Measurements from ENCODE around the gene PER3. TPM values are rescaled to one million over a fixed set of nuclear protein-coding genes. Genes with fewer than 3 reads are reported as not detected.

The PER3 gene
- total RNA-seq = 1.6 and 2.1 TPM in 2 replicates

DNA sequence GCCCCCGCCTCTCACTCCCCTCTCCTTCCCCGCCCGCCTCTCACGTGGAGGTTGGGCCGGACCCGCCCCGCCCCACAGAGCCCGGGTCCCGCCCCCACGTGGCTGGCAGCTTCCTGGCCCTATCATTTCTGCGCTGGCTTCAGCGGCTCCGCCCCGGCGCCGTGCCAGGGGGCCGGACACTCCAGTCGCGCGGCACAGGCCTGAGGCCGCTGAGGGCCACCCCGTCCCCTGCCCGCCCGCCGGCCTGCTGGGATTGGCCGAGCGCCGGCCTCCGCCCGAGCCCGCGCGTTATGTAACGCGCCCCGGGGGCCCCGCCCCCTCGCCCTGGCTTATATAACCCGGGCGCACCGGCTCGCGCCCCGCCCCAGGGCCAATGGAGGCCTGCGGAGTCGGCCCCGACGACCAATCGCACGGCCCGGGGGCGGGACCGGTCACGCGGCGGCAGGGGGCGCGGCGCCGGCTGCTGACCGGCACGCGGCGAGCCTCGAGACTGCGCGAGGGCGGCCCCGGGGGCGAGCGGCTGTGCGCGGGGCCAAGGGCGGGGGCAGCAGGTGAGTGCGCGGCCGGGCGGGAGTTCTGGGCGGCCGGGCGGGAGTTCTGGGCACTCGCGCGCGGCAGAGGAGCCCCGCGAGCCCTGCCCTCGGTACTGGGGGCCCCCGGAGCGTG, at the start of gene PER3:
Gene PER3 (plus strand): TSS at position 466 of the 666 bp plus-strand sequence. CDS start 587 bp downstream, outside the sequence.

GRCh38 chr1:7770997-7771822, 12.9 kb upstream of the PER3 start, which contains the start of gene VAMP3:
Gene VAMP3, plus strand, starts transcription at chr1:7771296. Its CDS starts 88 bp downstream, at chr1:7771384.

DNA sequence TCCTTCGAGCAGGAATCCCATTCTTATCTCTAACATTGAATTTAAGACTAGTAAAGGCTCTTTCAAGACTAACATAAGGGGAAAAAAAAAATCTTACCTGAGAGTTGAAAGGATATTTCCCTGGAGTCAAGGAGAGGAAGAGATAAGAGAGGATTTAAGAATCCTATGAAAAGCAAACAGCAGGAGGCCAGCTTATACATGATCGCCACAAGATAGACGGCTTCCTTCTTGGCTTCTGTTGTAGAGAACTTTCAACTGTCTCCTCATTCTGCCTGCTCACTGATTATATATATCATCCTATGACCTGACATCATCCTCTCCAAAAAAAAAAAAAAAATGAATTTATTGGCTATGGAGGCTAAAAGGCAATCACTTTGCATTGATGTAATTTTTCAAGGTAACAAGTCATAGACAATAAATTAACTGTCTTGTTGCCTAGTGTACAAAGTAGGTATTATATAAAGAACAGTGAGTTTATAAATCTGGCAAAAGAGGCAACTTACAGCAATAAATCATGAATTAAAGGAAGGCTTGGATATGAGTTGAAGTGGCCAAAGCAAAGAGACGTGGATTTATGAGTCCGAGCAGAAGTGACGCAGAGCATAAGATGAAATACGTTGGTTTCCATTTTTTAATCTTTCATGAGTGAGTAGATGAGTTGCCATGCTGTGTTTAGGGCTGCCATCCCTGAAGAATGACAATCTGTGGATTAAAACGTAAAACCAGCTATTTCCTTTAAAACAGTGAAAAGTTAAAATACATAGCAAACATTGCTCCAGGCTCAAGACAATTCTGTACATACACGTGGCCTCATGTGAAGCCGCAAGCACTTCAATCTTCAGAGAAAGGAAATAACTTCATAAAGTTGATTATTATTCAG, 69.0 kb downstream of the PER3 start, which contains the start of gene UTS2:
Gene UTS2 (minus strand): TSS at position 262 of the 880 bp plus-strand sequence. CDS start 62 bp downstream, at position 200.

Other genes with a start within 250 kb of the PER3 start
- gene VAMP3, start 13.0 kb upstream of the PER3 start, total RNA-seq = 102 and 117 TPM in 2 replicates
- 0.33 TPM in 1 of 2 replicates, not detected in the other for gene UTS2, start 68.8 kb downstream of the PER3 start, total RNA-seq
- gene TNFRSF9, start 156.5 kb downstream of the PER3 start, total RNA-seq = under 0.01 and 0.11 TPM in 2 replicates
- gene PARK7, start 177.4 kb downstream of the PER3 start, total RNA-seq = 201 and 228 TPM in 2 replicates
- gene ERRFI1, start 242.0 kb downstream of the PER3 start, total RNA-seq = 54.5 and 121 TPM in 2 replicates

All from dermis lymphatic vessel endothelial cell (primary cell).